Stimulated activated CD4-positive, alpha-beta T cell treated with anti-CD3 and anti-CD28 coated beads, Interleukin-4, amount 100 ng/mL, for 1 hour (primary cell): Measurements from ENCODE around the gene FBXL16.

Experiments used
- DNase-seq: peaks from one replicate; pipeline ENCODE4 v3.0.0-alpha.2; 2020

FBXL16 gene

GRCh38 chr16:658679-659571 is 46.7 kb downstream of the FBXL16 start:
- no peak for DNase-seq

GRCh38 chr16:657487-657886 is 48.1 kb downstream of the FBXL16 start:
- no peak for DNase-seq

- DNase-seq = no peak
Measured at GRCh38 chr16:654034-654433, 51.6 kb downstream of the FBXL16 start.

GRCh38 chr16:652454-653305 is 52.9 kb downstream of the FBXL16 start:
- no peak for DNase-seq

- no peak for DNase-seq
Measured at GRCh38 chr16:651844-652243, 53.8 kb downstream of the FBXL16 start.

GRCh38 chr16:649631-650030 is 56.0 kb downstream of the FBXL16 start:
- no peak for DNase-seq

GRCh38 chr16:648781-649589 is 56.6 kb downstream of the FBXL16 start, which contains the start of gene WDR90:
TSS of gene WDR90 (plus strand) at chr16:649365. CDS start at chr16:649417, 52 bp downstream.
- peak; percentile 94 for DNase-seq

- DNase-seq = peak; percentile 53
Measured at GRCh38 chr16:648071-648780, 57.4 kb downstream of the FBXL16 start.

- no peak for DNase-seq
Measured at GRCh38 chr16:647173-647902, 58.3 kb downstream of the FBXL16 start.

GRCh38 chr16:646679-647172 is 58.9 kb downstream of the FBXL16 start:
- DNase-seq = no peak

- DNase-seq = no peak
Measured at GRCh38 chr16:645852-646678, 59.5 kb downstream of the FBXL16 start.

- DNase-seq = no peak
Measured at GRCh38 chr16:644556-644955, 61.0 kb downstream of the FBXL16 start.

- no peak for DNase-seq
Measured at GRCh38 chr16:643050-643368, 62.6 kb downstream of the FBXL16 start.
